ENCODE results near the gene ULK4.

ULK4 gene

DNA sequence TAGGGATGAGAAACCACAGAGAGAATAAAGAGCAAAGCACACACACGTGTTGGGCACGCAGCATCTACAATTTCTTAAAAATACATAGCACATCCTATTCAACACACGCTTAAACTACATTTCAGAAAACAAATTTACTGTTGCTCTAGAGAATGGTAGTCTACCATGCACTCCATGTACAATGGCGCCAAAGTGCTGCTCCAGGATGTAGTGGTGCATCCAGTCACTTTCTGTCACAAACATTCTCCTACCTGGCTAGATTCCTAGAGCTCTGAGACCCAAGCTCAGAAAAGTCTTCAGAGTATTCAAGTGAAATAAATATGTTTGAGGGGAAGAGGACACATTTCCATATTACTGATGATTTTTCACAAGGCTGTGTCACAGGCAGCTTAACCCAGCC, 388.3 kb downstream of the ULK4 start:
- TF ChIP-seq GABPA (IDR thresholded peaks at IDR 0.05; ENCODE audit: low read depth) = no peak
- TF ChIP-seq, protein P1, sequence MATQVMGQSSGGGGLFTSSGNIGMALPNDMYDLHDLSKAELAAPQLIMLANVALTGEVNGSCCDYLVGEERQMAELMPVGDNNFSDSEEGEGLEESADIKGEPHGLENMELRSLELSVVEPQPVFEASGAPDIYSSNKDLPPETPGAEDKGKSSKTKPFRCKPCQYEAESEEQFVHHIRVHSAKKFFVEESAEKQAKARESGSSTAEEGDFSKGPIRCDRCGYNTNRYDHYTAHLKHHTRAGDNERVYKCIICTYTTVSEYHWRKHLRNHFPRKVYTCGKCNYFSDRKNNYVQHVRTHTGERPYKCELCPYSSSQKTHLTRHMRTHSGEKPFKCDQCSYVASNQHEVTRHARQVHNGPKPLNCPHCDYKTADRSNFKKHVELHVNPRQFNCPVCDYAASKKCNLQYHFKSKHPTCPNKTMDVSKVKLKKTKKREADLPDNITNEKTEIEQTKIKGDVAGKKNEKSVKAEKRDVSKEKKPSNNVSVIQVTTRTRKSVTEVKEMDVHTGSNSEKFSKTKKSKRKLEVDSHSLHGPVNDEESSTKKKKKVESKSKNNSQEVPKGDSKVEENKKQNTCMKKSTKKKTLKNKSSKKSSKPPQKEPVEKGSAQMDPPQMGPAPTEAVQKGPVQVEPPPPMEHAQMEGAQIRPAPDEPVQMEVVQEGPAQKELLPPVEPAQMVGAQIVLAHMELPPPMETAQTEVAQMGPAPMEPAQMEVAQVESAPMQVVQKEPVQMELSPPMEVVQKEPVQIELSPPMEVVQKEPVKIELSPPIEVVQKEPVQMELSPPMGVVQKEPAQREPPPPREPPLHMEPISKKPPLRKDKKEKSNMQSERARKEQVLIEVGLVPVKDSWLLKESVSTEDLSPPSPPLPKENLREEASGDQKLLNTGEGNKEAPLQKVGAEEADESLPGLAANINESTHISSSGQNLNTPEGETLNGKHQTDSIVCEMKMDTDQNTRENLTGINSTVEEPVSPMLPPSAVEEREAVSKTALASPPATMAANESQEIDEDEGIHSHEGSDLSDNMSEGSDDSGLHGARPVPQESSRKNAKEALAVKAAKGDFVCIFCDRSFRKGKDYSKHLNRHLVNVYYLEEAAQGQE (IDR thresholded peaks at IDR 0.05; ENCODE audit: insufficient replicate concordance, low read depth) = no peak
- TF ChIP-seq SPI1 (IDR thresholded peaks at IDR 0.05; ENCODE audit: borderline replicate concordance, low read depth) = no peak
- TF ChIP-seq, protein P2, sequence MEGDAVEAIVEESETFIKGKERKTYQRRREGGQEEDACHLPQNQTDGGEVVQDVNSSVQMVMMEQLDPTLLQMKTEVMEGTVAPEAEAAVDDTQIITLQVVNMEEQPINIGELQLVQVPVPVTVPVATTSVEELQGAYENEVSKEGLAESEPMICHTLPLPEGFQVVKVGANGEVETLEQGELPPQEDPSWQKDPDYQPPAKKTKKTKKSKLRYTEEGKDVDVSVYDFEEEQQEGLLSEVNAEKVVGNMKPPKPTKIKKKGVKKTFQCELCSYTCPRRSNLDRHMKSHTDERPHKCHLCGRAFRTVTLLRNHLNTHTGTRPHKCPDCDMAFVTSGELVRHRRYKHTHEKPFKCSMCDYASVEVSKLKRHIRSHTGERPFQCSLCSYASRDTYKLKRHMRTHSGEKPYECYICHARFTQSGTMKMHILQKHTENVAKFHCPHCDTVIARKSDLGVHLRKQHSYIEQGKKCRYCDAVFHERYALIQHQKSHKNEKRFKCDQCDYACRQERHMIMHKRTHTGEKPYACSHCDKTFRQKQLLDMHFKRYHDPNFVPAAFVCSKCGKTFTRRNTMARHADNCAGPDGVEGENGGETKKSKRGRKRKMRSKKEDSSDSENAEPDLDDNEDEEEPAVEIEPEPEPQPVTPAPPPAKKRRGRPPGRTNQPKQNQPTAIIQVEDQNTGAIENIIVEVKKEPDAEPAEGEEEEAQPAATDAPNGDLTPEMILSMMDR (IDR thresholded peaks at IDR 0.05; ENCODE audit: insufficient read depth, low read length) = no peak
- TF ChIP-seq POLR2AphosphoS5 (IDR thresholded peaks at IDR 0.05; ENCODE audit: low read depth) = no peak
- Histone ChIP-seq H3K4me3 (replicated peaks; ENCODE audit: insufficient read depth, low read length) (no peak overlapping the region), H3K27me3 (ENCODE audit: insufficient read depth, poor library complexity, severe bottlenecking) (no peaks in the 10 kb centered on the region), H3K27ac (replicated peaks) (no peak overlapping the region)
- no peak for DNase-seq (ENCODE audit: low read depth in 1 of 2, low spot score in 1 of 2)

DNA sequence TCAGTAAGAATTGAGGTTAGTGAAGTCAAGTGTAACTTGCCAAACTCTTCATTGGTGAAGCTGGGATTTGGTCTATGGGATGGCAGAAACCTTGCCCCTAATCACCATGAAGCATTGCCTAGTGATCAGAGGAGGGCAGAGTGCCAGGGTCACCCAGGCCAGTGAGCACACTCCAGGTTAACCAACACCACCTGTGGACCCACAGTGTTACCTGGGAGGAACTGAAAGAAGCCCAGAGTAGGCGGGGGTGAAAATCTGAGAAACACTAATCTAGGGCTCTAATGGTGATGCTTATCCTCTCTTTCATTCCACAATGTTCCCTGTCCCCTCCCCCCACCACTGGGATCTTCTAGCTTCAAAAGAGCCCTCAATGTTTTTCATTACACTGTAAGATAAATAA, 389.8 kb downstream of the ULK4 start:
- no peak overlapping the region for H3K4me3 ChIP-seq (replicated peaks; ENCODE audit: insufficient read depth, low read length)
- TF ChIP-seq GABPA (IDR thresholded peaks at IDR 0.05; ENCODE audit: low read depth) (no peak), POLR2AphosphoS5 (IDR thresholded peaks at IDR 0.05; ENCODE audit: low read depth) (no peak), SPI1 (IDR thresholded peaks at IDR 0.05; ENCODE audit: borderline replicate concordance, low read depth) (no peak)
- TF ChIP-seq, protein P2 (IDR thresholded peaks at IDR 0.05; ENCODE audit: insufficient read depth, low read length) = no peak
- TF ChIP-seq, protein P1 (IDR thresholded peaks at IDR 0.05; ENCODE audit: insufficient replicate concordance, low read depth) = no peak
- no peaks in the 10 kb centered on the region for H3K27me3 ChIP-seq (ENCODE audit: insufficient read depth, poor library complexity, severe bottlenecking)
- DNase-seq (ENCODE audit: low read depth in 1 of 2, low spot score in 1 of 2) = no peak
- no peak overlapping the region for H3K27ac ChIP-seq (replicated peaks)

DNA sequence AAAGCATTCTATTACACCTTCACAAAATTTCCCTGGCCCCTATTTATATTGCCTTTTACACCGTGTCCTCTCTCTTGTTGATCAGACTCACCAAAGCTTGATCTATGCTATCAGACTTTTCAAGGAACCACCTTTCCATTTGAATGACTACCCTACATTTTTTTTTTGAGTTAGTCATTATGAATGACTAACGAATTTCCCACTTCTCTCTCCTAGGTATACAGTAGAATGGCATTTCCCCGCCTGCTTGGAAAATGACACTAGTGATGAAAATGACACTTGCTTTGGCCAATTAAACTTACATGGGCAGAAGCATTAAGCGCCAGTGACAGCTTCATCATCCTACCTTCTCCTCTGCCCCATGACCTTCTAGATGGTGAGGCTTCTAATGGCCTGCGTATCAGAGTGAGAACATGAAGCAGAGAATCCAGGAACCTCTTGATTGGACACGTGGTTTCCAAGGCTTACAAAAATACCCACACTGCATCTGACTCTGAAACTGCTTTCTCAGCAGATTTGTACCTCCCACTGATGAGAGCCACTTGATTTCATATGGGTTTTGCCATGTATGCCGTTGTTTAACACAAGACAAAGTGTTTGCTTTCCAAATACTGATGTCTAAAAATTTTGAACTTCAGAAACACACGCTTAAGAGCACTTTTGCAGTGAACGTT, 392.1 kb downstream of the ULK4 start:
- no peak for DNase-seq (ENCODE audit: low read depth in 1 of 2, low spot score in 1 of 2)
- no peak for TF ChIP-seq SPI1 (IDR thresholded peaks at IDR 0.05; ENCODE audit: borderline replicate concordance, low read depth)
- TF ChIP-seq, protein P2 (IDR thresholded peaks at IDR 0.05; ENCODE audit: insufficient read depth, low read length) = no peak
- no peak for TF ChIP-seq POLR2AphosphoS5 (IDR thresholded peaks at IDR 0.05; ENCODE audit: low read depth)
- TF ChIP-seq, protein P1 (IDR thresholded peaks at IDR 0.05; ENCODE audit: insufficient replicate concordance, low read depth) = no peak
- no peak for TF ChIP-seq GABPA (IDR thresholded peaks at IDR 0.05; ENCODE audit: low read depth)
- peaks cover 2% of the 10 kb centered on the region for H3K27me3 ChIP-seq (ENCODE audit: insufficient read depth, poor library complexity, severe bottlenecking)
- no peak overlapping the region for H3K4me3 ChIP-seq (replicated peaks; ENCODE audit: insufficient read depth, low read length)
- no peak overlapping the region for H3K27ac ChIP-seq (replicated peaks)
